Omental fat pad (tissue), 4 donors: ENCODE results near the gene TOP2A. TPM values are rescaled to one million over a fixed set of nuclear protein-coding genes. Genes with fewer than 3 reads are reported as not detected.
"Not testable (repeated sequence)": the region's sequence is repeated elsewhere in the genome, so short reads cannot be mapped to it uniquely, and the experiment has no call there.

Experiments used
- ATAC-seq: fragments of 150-250 bp; one replicate; pipeline ENCODE4 v1.9.1; 2016; ENCODE audit warnings: mild to moderate bottlenecking, moderate library complexity; ENCODE audit not compliant: low FRiP score
- DNase-seq: peaks from one replicate; pipeline ENCODE4 v3.0.0-alpha.2; 2019; ENCODE audit warnings: low spot score
- CTCF ChIP-seq, 3 donors: fragments of 450-650 bp; IDR thresholded peaks; one replicate each; pipeline ENCODE4 v1.5.1; 2016 to 2017; ENCODE audit warnings: antibody characterized with exemption in 3 of 3, mild to moderate bottlenecking in 3 of 3, moderate library complexity in 2 of 3
- total RNA-seq, 4 donors: library from RNA; depleted of rRNA; stranded (reverse); fragments of >200 nt; gene quantifications; one replicate each; pipeline ENCODE4 v1.1.0, GENCODE V29; 2016

Gene TOP2A
- total RNA-seq, 4 donors from 2014 or later, result 0.65 to 12.7 (median 2.3) TPM

- no peak for DNase-seq
- TF ChIP-seq CTCF (IDR thresholded peaks at IDR 0.05), result no peak
- ATAC-seq, result no peak
Observed at GRCh38 chr17:40422990-40423633, 5.4 kb upstream of the TOP2A start.

DNA sequence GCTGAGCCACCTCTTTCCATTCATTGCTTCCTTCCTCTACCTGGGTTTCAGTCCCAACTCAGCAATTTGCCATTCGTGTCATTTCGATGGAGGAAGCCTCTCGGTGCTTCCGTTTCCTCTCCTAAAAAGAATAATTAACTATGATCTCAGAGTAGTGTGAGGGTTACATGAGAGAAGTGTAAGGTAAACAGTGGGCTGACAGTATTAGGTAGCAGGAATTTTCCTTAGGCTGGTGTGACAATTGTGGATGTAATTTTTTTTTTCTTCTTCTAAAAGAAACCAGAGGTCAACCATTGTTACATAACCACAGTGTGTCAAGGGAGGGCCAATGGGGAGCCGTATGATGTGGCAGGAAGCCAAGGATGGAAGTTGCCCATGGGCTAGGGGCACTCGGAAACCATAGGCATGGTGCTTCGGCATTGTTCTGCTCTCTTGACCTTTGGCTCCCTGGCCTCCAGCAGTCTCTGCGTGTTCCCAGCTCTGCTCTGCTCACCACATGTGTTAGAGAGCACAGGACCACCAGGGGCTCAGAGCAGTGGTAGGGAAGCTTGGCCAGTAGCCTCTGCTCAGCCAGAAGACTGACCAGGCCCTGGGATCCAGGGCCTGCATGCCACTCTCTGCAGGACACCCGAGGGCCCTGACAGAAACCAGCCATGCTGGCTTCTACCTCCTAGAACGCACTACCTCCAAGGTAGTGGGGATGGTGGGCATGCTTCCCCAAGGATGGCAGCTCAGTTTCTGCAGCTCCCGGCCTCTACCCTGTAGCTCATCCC lies 2.0 kb upstream of the TOP2A start:
- DNase-seq, result no peak
- no peak for TF ChIP-seq CTCF (IDR thresholded peaks at IDR 0.05)
- no peak for ATAC-seq

- TF ChIP-seq CTCF (IDR thresholded peaks at IDR 0.05), result no peak
- no peak for DNase-seq
- ATAC-seq, result no peak
Observed at GRCh38 chr17:40418428-40418706, 671 bp upstream of the TOP2A start.

- no peak for ATAC-seq
- DNase-seq, result no peak
- no peak for TF ChIP-seq CTCF (IDR thresholded peaks at IDR 0.05)
Observed at GRCh38 chr17:40417258-40417608, 463 bp downstream of the TOP2A start.

- DNase-seq (no peak), ATAC-seq (no peak)
- TF ChIP-seq CTCF (IDR thresholded peaks at IDR 0.05), result no peak
Observed at GRCh38 chr17:40416671-40417070, 1.0 kb downstream of the TOP2A start.

DNA sequence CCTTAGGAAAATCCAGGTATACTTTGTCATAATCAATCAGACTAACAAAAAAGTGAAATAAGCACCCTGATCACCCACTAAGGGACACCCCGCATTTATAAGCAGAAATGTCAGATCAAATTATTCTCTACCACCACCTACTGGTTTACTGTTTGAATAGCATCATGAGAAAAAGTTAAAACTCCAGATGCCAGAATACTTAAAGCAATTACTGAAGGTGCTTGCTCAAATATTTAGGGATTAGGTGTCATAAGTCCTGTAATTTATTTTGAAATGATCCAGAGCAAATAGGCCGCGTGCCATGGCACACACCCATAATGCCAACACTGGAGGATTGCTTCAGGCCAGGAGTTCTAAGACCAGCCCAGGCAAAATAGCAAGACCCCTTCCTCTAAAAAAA lies 2.3 kb downstream of the TOP2A start:
- peak in 1 of 3 donors; percentile 11 for TF ChIP-seq CTCF (IDR thresholded peaks at IDR 0.05)
- no peak for ATAC-seq
- DNase-seq, result no peak

- not testable (repeated sequence) for DNase-seq
Observed at GRCh38 chr17:40414312-40414711, 3.4 kb downstream of the TOP2A start.

More at GRCh38 chr17:40414312-40414711, 3.4 kb downstream of the TOP2A start:
- not testable (repeated sequence) for ATAC-seq
